Neural progenitor cell (in vitro differentiated cells): Measurements from ENCODE around the gene NCAM1. TPM values are rescaled to one million over a fixed set of nuclear protein-coding genes. Genes with fewer than 3 reads are reported as not detected.

Experiments used
- DNase-seq: peaks from one replicate; pipeline ENCODE4 v3.0.0-alpha.2; 2016; ENCODE audit warnings: low spot score
- H2AFZ ChIP-seq: fragments of 200-600 bp; sonication (generic); replicated peaks from 2 replicates; pipeline ENCODE4 v1.6.1; 2016; ENCODE audit warnings: antibody characterized with exemption
- H3F3A ChIP-seq: fragments of 200-600 bp; sonication (generic); 2 replicates; pipeline ENCODE4 v1.6.1; 2016; ENCODE audit warnings: antibody characterized with exemption, low read depth
- H3K27ac ChIP-seq: fragments of 200-600 bp; sonication (generic); 2 replicates; pipeline ENCODE4 v1.5.1; 2016; ENCODE audit warnings: mild to moderate bottlenecking
- H3K27me3 ChIP-seq: fragments of 200-600 bp; sonication (generic); 2 replicates; pipeline ENCODE4 v1.6.1; 2016; ENCODE audit warnings: mild to moderate bottlenecking, moderate library complexity
- H3K36me3 ChIP-seq: fragments of 200-600 bp; sonication (generic); 2 replicates; pipeline ENCODE4 v1.5.1; 2016
- H3K4me1 ChIP-seq: fragments of 200-600 bp; sonication (generic); 2 replicates; pipeline ENCODE4 v1.6.1; 2016; ENCODE audit warnings: mixed run types
- H3K4me2 ChIP-seq: fragments of 200-600 bp; sonication (generic); 2 replicates; pipeline ENCODE4 v1.6.1; 2016
- H3K4me3 ChIP-seq: fragments of 200-600 bp; sonication (generic); 2 replicates; pipeline ENCODE4 v1.5.1; 2016
- H3K79me2 ChIP-seq: fragments of 200-600 bp; sonication (generic); 2 replicates; pipeline ENCODE4 v1.6.1; 2016; ENCODE audit warnings: low read depth
- H3K9ac ChIP-seq: fragments of 200-600 bp; sonication (generic); 2 replicates; pipeline ENCODE4 v1.6.1; 2016
- H3K9me3 ChIP-seq: fragments of 200-600 bp; sonication (generic); 2 replicates; pipeline ENCODE4 v1.5.1; 2016; ENCODE audit warnings: low read depth
- H4K20me1 ChIP-seq: fragments of 200-600 bp; sonication (generic); 2 replicates; pipeline ENCODE4 v1.6.1; 2016; ENCODE audit warnings: low read depth
- H3K27ac Mint-ChIP-seq: 3 replicates; pipeline ENCODE4 v1.8.0; 2021; ENCODE audit warnings: mixed read lengths
- H3K27me3 Mint-ChIP-seq: 2 replicates; pipeline ENCODE4 v1.8.0; 2022; ENCODE audit warnings: low read depth, mild to moderate bottlenecking, inconsistent platforms, moderate library complexity, mixed read lengths; ENCODE audit not compliant: insufficient read depth
- H3K36me3 Mint-ChIP-seq: 3 replicates; pipeline ENCODE4 v1.8.0; 2021; ENCODE audit warnings: mixed read lengths
- H3K4me1 Mint-ChIP-seq: 3 replicates; pipeline ENCODE4 v1.8.0; 2021; ENCODE audit warnings: mixed read lengths
- H3K4me3 Mint-ChIP-seq: 3 replicates; pipeline ENCODE4 v1.8.0; 2021; ENCODE audit warnings: mild to moderate bottlenecking, moderate library complexity, mixed read lengths
- H3K9me3 Mint-ChIP-seq: 3 replicates; pipeline ENCODE4 v1.8.0; 2020; ENCODE audit warnings: mixed read lengths
- CTCF ChIP-seq: fragments of 200-600 bp; sonication (generic); IDR thresholded peaks from 2 replicates; pipeline ENCODE4 v1.5.1; 2017; ENCODE audit warnings: antibody characterized with exemption, mild to moderate bottlenecking
- EZH2 ChIP-seq: fragments of 200-600 bp; sonication (generic); IDR thresholded peaks from 2 replicates; pipeline ENCODE4 v1.6.1; 2017; ENCODE audit warnings: antibody characterized with exemption, mild to moderate bottlenecking, moderate library complexity
- EZH2phosphoT487 ChIP-seq: fragments of 200-600 bp; sonication (generic); IDR thresholded peaks from 2 replicates; pipeline ENCODE4 v1.6.1; 2017; ENCODE audit warnings: antibody characterized with exemption
- total RNA-seq: library from RNA; depleted of rRNA; stranded (reverse); fragments of >200 nt; gene quantifications from 2 replicates; pipeline ENCODE4 v1.2.3, GENCODE V29; 2015; ENCODE audit warnings: low replicate concordance

Gene NCAM1
- total RNA-seq, 1 donor from 2014 or later, result 17.5 TPM

GRCh38 chr11:113198972-113199661, 237.9 kb downstream of the NCAM1 start:
- Histone ChIP-seq H3K36me3 (no peaks in the 10 kb centered on the region), H3F3A (no peaks in the 10 kb centered on the region), H4K20me1 (no peaks in the 10 kb centered on the region), H3K79me2 (no peaks in the 10 kb centered on the region), H3K9ac (no peak overlapping the region), H2AFZ (no peak overlapping the region), H3K9me3 (no peaks in the 10 kb centered on the region), H3K4me2 (no peak overlapping the region), H3K4me1 (peaks cover 17% of the 10 kb centered on the region), H3K4me3 (no peak overlapping the region), H3K27ac (no peak overlapping the region), H3K27me3 (no peaks in the 10 kb centered on the region)
- Mint-ChIP-seq H3K27me3 (no peaks in the 10 kb centered on the region), H3K36me3 (no peaks in the 10 kb centered on the region), H3K4me3 (no peak overlapping the region), H3K4me1 (peaks cover 15% of the 10 kb centered on the region), H3K27ac (no peak overlapping the region), H3K9me3 (no peaks in the 10 kb centered on the region)
- TF ChIP-seq EZH2, result no peak
- TF ChIP-seq EZH2phosphoT487, result no peak
- TF ChIP-seq CTCF, result no peak
- DNase-seq, result no peak

GRCh38 chr11:113199866-113200265, 238.6 kb downstream of the NCAM1 start:
- Histone ChIP-seq H3K36me3 (no peaks in the 10 kb centered on the region), H3K4me3 (no peak overlapping the region), H2AFZ (no peak overlapping the region), H3K79me2 (no peaks in the 10 kb centered on the region), H3K9me3 (no peaks in the 10 kb centered on the region), H3K9ac (no peak overlapping the region), H3K4me1 (peaks cover 17% of the 10 kb centered on the region), H3K4me2 (no peak overlapping the region), H4K20me1 (no peaks in the 10 kb centered on the region), H3K27me3 (no peaks in the 10 kb centered on the region), H3K27ac (no peak overlapping the region), H3F3A (no peaks in the 10 kb centered on the region)
- Mint-ChIP-seq H3K4me3 (no peak overlapping the region), H3K27ac (no peak overlapping the region), H3K36me3 (no peaks in the 10 kb centered on the region), H3K4me1 (peaks cover 15% of the 10 kb centered on the region), H3K9me3 (no peaks in the 10 kb centered on the region), H3K27me3 (no peaks in the 10 kb centered on the region)
- no peak for DNase-seq
- TF ChIP-seq CTCF (no peak), EZH2 (no peak)

GRCh38 chr11:113201054-113201818, 240.0 kb downstream of the NCAM1 start:
- Mint-ChIP-seq H3K27ac (no peak overlapping the region), H3K36me3 (no peaks in the 10 kb centered on the region), H3K9me3 (no peaks in the 10 kb centered on the region), H3K27me3 (no peaks in the 10 kb centered on the region), H3K4me1 (peaks cover 15% of the 10 kb centered on the region), H3K4me3 (no peak overlapping the region)
- Histone ChIP-seq H3K9me3 (no peaks in the 10 kb centered on the region), H3F3A (no peaks in the 10 kb centered on the region), H4K20me1 (no peaks in the 10 kb centered on the region), H2AFZ (no peak overlapping the region), H3K4me1 (peaks cover 17% of the 10 kb centered on the region), H3K9ac (no peak overlapping the region), H3K27me3 (no peaks in the 10 kb centered on the region), H3K4me3 (no peak overlapping the region), H3K4me2 (peak overlapping the region; percentile 7), H3K27ac (no peak overlapping the region), H3K79me2 (no peaks in the 10 kb centered on the region), H3K36me3 (no peaks in the 10 kb centered on the region)
- no peak for TF ChIP-seq CTCF
- no peak for TF ChIP-seq EZH2
- TF ChIP-seq EZH2phosphoT487, result no peak
- peak; percentile 83 for DNase-seq
